DOHH2 (cell line): ENCODE measurements around the gene NTPCR.

Source experiments
- H3F3A ChIP-seq: fragments of 200-600 bp; sonication (generic), shearing (Covaris generic); 2 replicates; pipeline ENCODE4 v1.6.0; 2016; ENCODE audit warnings: antibody characterized with exemption, mild to moderate bottlenecking; ENCODE audit not compliant: control insufficient read depth, insufficient read depth
- H3K27ac ChIP-seq: fragments of 200-600 bp; sonication (generic); 2 replicates; pipeline ENCODE4 v1.5.1; 2014; ENCODE audit warnings: low read depth, mild to moderate bottlenecking, low read length, moderate library complexity
- H3K27me3 ChIP-seq: fragments of 200-600 bp; sonication (generic); 2 replicates; pipeline ENCODE4 v1.6.1; 2014; ENCODE audit warnings: mild to moderate bottlenecking, low read length, mixed read lengths; ENCODE audit not compliant: control insufficient read depth
- H3K36me3 ChIP-seq: fragments of 200-600 bp; sonication (generic); 2 replicates; pipeline ENCODE4 v1.6.1; 2014; ENCODE audit warnings: mild to moderate bottlenecking, low read length, moderate library complexity, mixed read lengths; ENCODE audit not compliant: control insufficient read depth
- H3K4me1 ChIP-seq: fragments of 200-600 bp; sonication (generic); 2 replicates; pipeline ENCODE4 v1.6.1; 2014; ENCODE audit warnings: mild to moderate bottlenecking, low read length, mixed read lengths; ENCODE audit not compliant: control insufficient read depth
- H3K4me2 ChIP-seq: fragments of 200-600 bp; sonication (generic); 2 replicates; pipeline ENCODE4 v1.6.0; 2014; ENCODE audit warnings: mild to moderate bottlenecking, low read length, moderate library complexity
- H3K4me3 ChIP-seq: fragments of 200-600 bp; sonication (generic); 2 replicates; pipeline ENCODE4 v1.5.1; 2014; ENCODE audit warnings: mild to moderate bottlenecking, low read length, mixed read lengths
- H3K79me2 ChIP-seq: fragments of 200-600 bp; sonication (generic); 2 replicates; pipeline ENCODE4 v1.6.1; 2014; ENCODE audit warnings: mild to moderate bottlenecking, low read length, mixed read lengths; ENCODE audit not compliant: control insufficient read depth
- H3K9me2 ChIP-seq: fragments of 200-600 bp; sonication (generic); replicated peaks from 2 replicates; pipeline ENCODE4 v1.6.1; 2014; ENCODE audit warnings: mild to moderate bottlenecking, low read length, mixed read lengths; ENCODE audit not compliant: control insufficient read depth
- H3K9me3 ChIP-seq: fragments of 200-600 bp; sonication (generic); 2 replicates; pipeline ENCODE4 v1.6.1; 2014; ENCODE audit warnings: antibody characterized with exemption, low read length, mixed read lengths; ENCODE audit not compliant: control insufficient read depth, insufficient read depth
- H4K20me1 ChIP-seq: fragments of 200-600 bp; sonication (generic); 2 replicates; pipeline ENCODE4 v1.6.0; 2014; ENCODE audit warnings: low read depth, mild to moderate bottlenecking, antibody characterized with exemption, low read length, moderate library complexity; ENCODE audit not compliant: control insufficient read depth, insufficient read depth
- EZH2phosphoT487 ChIP-seq: fragments of 200-600 bp; sonication (generic); IDR thresholded peaks from 2 replicates; pipeline ENCODE4 v1.6.1; 2017; ENCODE audit warnings: borderline replicate concordance, mild to moderate bottlenecking, antibody characterized with exemption, low read length, moderate library complexity, mixed read lengths
- TF ChIP-seq, protein P1 (sequence below): fragments of 200-600 bp; sonication (generic); IDR thresholded peaks from one replicate; pipeline ENCODE4 v1.5.1; 2014; ENCODE audit warnings: antibody characterized with exemption, mild to moderate bottlenecking, low read depth, low read length; ENCODE audit not compliant: poor library complexity, severe bottlenecking

The NTPCR gene

DNA sequence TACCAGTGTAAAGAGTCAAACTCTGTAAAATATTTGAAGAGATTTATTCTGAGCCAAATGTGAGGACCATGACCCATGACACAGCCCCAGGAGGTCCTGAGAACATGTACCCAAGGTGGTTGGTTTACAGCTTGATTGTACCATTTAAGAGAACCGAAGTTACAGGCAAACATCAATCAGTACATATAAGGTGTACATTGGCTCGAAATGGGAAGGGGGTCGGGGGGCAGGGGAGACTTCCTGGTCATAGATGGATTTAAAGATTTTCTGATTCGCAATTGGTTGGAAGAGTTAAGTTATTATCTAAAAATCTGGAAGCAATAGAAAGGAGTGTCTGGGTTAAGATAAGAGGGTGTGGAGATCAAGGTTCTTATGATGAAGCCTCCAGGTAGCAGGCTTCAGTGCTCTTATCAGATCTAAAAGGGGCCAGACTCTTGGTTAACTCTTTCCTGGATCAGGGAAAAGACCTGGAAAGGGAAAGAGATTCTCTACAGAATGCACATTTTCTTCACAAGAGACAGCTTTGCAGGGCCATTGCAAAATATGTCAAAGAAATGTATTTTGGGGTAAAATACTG, 47.5 kb upstream of the NTPCR start:
- TF ChIP-seq, protein P1, sequence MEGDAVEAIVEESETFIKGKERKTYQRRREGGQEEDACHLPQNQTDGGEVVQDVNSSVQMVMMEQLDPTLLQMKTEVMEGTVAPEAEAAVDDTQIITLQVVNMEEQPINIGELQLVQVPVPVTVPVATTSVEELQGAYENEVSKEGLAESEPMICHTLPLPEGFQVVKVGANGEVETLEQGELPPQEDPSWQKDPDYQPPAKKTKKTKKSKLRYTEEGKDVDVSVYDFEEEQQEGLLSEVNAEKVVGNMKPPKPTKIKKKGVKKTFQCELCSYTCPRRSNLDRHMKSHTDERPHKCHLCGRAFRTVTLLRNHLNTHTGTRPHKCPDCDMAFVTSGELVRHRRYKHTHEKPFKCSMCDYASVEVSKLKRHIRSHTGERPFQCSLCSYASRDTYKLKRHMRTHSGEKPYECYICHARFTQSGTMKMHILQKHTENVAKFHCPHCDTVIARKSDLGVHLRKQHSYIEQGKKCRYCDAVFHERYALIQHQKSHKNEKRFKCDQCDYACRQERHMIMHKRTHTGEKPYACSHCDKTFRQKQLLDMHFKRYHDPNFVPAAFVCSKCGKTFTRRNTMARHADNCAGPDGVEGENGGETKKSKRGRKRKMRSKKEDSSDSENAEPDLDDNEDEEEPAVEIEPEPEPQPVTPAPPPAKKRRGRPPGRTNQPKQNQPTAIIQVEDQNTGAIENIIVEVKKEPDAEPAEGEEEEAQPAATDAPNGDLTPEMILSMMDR, result no peak
- TF ChIP-seq EZH2phosphoT487, result no peak
- Histone ChIP-seq H3K27ac (no peak overlapping the region), H3K9me2 (no peaks in the 10 kb centered on the region), H3K9me3 (no peaks in the 10 kb centered on the region), H3K4me3 (no peak overlapping the region), H3F3A (no peaks in the 10 kb centered on the region), H3K36me3 (no peaks in the 10 kb centered on the region), H3K4me1 (no peaks in the 10 kb centered on the region), H4K20me1 (no peaks in the 10 kb centered on the region), H3K4me2 (no peak overlapping the region), H3K27me3 (no peaks in the 10 kb centered on the region), H3K79me2 (no peaks in the 10 kb centered on the region)

DNA sequence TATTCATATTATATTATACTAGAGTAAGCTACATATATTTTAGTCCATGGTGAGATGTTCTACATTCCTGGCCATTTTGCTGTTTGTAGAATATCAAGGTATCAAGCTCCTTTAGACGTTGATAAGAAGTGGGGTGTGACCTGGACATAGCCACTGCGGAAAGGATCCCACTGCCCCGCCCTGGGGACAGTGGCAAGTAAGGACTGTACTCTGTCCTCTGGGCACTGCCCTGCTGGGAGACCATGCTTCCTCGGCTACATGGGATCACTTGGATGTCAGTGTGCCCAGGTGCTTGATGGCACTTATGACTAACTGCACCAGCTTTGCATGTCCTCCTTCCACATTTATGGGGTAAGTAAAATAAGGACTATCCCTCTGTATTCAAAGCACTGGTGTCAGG, 46.3 kb upstream of the NTPCR start:
- Histone ChIP-seq H3K27me3 (no peaks in the 10 kb centered on the region), H3K4me1 (no peaks in the 10 kb centered on the region), H3K4me2 (no peak overlapping the region), H3K9me3 (no peaks in the 10 kb centered on the region), H3K4me3 (no peak overlapping the region), H3K9me2 (no peaks in the 10 kb centered on the region), H4K20me1 (no peaks in the 10 kb centered on the region), H3F3A (no peaks in the 10 kb centered on the region), H3K36me3 (no peaks in the 10 kb centered on the region), H3K27ac (no peak overlapping the region), H3K79me2 (no peaks in the 10 kb centered on the region)
- TF ChIP-seq EZH2phosphoT487, result no peak
- TF ChIP-seq, protein P1, result no peak

DNA sequence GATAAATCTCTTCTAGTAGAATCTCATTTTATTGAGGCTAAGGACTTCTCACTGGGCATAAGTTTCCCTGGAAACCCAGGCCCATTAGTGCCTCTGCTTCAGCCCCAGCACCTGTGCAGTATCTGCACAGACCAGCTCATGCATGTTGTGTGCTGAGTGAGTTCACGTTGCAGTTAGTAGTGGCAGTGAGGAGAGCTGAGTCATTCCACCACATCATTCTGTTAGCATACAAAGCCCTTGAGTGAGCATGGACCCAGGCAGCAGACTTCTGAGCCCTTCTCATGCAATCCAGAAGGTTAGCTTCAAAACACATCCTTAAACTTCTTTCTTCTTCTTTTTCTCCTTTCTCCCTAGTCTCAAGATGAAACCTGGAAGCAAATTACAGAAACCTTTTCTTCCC, 45.8 kb upstream of the NTPCR start:
- no peaks in the 10 kb centered on the region for H4K20me1 ChIP-seq
- no peaks in the 10 kb centered on the region for H3K36me3 ChIP-seq
- H3K79me2 ChIP-seq, result no peaks in the 10 kb centered on the region
- no peaks in the 10 kb centered on the region for H3K27me3 ChIP-seq
- no peaks in the 10 kb centered on the region for H3K9me2 ChIP-seq
- H3F3A ChIP-seq, result no peaks in the 10 kb centered on the region
- H3K27ac ChIP-seq, result no peak overlapping the region
- no peaks in the 10 kb centered on the region for H3K9me3 ChIP-seq
- H3K4me1 ChIP-seq, result no peaks in the 10 kb centered on the region
- no peak overlapping the region for H3K4me3 ChIP-seq
- TF ChIP-seq, protein P1, result no peak
- no peak for TF ChIP-seq EZH2phosphoT487
- H3K4me2 ChIP-seq, result no peak overlapping the region
